RWPE2 (cell line): ENCODE measurements around the gene TMPRSS2.

Experiments used
- ATAC-seq: fragments of 200-7000 bp; cut with Tn5 transposase; 3 replicates; pipeline ENCODE4 v1.9.1; 2021; ENCODE audit warnings: low read depth
- DNase-seq: peaks from one replicate; pipeline ENCODE4 v3.0.0-alpha.2; 2020; ENCODE audit warnings: low spot score
- H3K27ac ChIP-seq: fragments of 450-650 bp; 2 replicates; pipeline ENCODE4 v1.5.1; 2017; ENCODE audit warnings: mild to moderate bottlenecking; ENCODE audit not compliant: poor library complexity, severe bottlenecking
- H3K27me3 ChIP-seq: fragments of 250-450 bp; sonication (Bioruptor Pico); 2 replicates; pipeline ENCODE4 v1.5.1; 2021; ENCODE audit warnings: mild to moderate bottlenecking, moderate library complexity; ENCODE audit not compliant: insufficient read depth, poor library complexity, severe bottlenecking
- H3K36me3 ChIP-seq: fragments of 250-450 bp; sonication (Bioruptor Pico); 2 replicates; pipeline ENCODE4 v1.5.1; 2020; ENCODE audit warnings: low read depth, mild to moderate bottlenecking, moderate library complexity
- H3K4me1 ChIP-seq: fragments of 250-450 bp; sonication (Bioruptor Pico); 2 replicates; pipeline ENCODE4 v1.5.1; 2021; ENCODE audit warnings: mild to moderate bottlenecking, moderate library complexity; ENCODE audit not compliant: insufficient read depth, poor library complexity, severe bottlenecking
- H3K4me3 ChIP-seq: fragments of 250-450 bp; sonication (Bioruptor Pico); 2 replicates; pipeline ENCODE4 v1.5.1; 2021; ENCODE audit warnings: mild to moderate bottlenecking, moderate library complexity; ENCODE audit not compliant: severe bottlenecking
- H3K9me3 ChIP-seq: fragments of 250-450 bp; sonication (Bioruptor Pico); 2 replicates; pipeline ENCODE4 v1.5.1; 2021; ENCODE audit warnings: mild to moderate bottlenecking, moderate library complexity; ENCODE audit not compliant: severe bottlenecking
- TF ChIP-seq, protein P1 (sequence below): fragments of 450-650 bp; IDR thresholded peaks from one replicate; pipeline ENCODE4 v1.5.1; 2017; ENCODE audit warnings: mild to moderate bottlenecking, moderate library complexity; ENCODE audit not compliant: poor library complexity, severe bottlenecking

Gene TMPRSS2

DNA sequence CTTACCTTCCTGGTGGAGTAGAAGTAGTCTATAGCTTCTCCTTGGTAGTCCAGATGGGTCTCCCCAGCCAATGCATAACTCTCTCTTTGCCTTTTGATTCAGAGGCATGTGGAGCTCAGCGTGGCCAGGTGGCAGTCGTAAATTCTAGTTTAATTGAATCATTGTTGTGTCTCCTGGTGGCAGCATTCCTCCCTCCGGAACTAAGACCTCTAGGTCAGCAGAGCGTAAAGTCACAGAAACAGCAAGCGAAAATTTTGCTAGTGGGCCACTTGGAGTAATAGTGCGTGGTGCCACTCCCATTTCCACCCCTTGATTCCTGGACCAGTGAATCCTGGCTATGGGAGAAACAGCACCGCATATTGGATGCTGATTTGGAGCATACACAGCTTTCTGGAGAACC lies 3.9 kb upstream of the TMPRSS2 start:
- H3K27me3 ChIP-seq, result peaks cover 18% of the 10 kb centered on the region
- TF ChIP-seq, protein P1, sequence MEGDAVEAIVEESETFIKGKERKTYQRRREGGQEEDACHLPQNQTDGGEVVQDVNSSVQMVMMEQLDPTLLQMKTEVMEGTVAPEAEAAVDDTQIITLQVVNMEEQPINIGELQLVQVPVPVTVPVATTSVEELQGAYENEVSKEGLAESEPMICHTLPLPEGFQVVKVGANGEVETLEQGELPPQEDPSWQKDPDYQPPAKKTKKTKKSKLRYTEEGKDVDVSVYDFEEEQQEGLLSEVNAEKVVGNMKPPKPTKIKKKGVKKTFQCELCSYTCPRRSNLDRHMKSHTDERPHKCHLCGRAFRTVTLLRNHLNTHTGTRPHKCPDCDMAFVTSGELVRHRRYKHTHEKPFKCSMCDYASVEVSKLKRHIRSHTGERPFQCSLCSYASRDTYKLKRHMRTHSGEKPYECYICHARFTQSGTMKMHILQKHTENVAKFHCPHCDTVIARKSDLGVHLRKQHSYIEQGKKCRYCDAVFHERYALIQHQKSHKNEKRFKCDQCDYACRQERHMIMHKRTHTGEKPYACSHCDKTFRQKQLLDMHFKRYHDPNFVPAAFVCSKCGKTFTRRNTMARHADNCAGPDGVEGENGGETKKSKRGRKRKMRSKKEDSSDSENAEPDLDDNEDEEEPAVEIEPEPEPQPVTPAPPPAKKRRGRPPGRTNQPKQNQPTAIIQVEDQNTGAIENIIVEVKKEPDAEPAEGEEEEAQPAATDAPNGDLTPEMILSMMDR, result no peak
- no peak overlapping the region for H3K27ac ChIP-seq
- no peaks in the 10 kb centered on the region for H3K36me3 ChIP-seq
- ATAC-seq (no peak), DNase-seq (no peak)
- no peaks in the 10 kb centered on the region for H3K9me3 ChIP-seq
- H3K4me3 ChIP-seq, result no peak overlapping the region
- H3K4me1 ChIP-seq, result no peaks in the 10 kb centered on the region

DNA sequence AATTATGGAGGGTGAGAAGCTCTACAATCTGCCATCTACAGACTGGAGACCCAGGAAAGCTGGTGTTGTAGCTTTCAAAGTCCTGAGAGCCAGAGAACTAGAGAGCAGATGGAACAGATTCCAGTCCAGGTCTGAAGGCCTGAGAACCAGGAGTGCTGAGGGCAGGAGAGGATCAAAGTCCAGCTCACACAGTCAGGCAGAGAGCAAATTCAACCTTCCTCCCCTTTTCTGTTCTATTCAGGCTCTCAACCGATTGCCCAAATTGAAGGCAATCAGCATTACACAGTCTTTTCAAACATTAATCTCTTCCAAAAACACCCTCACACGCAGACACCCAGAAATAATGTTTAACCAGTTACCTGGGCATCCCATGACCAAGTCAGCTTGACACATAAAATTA lies 2.5 kb upstream of the TMPRSS2 start:
- DNase-seq (no peak), ATAC-seq (no peak)
- Histone ChIP-seq H3K4me3 (no peak overlapping the region), H3K9me3 (no peaks in the 10 kb centered on the region), H3K4me1 (no peaks in the 10 kb centered on the region), H3K27ac (no peak overlapping the region), H3K27me3 (peaks cover 31% of the 10 kb centered on the region), H3K36me3 (no peaks in the 10 kb centered on the region)
- TF ChIP-seq, protein P1, result no peak

DNA sequence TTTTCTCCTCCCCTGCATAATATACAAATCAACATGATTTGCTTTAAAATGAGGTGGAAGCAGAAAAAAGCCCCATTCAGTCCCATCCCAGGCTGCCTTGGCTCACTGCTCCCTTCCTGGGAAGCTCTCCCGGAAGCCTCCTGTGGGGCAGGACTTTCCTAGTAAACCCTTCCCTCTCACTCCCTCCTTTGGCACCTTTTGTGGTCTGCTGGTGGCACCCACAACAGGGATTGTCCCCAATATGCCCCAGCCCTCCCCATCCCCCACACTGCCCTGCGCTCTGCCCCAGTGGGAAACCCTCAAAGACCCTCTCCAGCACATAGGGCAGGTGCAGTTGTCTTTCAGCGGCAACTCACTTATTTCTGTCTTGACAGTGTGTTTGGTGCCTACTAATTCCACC lies 1.8 kb upstream of the TMPRSS2 start:
- H3K4me1 ChIP-seq, result no peaks in the 10 kb centered on the region
- H3K27ac ChIP-seq, result no peak overlapping the region
- no peaks in the 10 kb centered on the region for H3K9me3 ChIP-seq
- no peak for ATAC-seq
- H3K4me3 ChIP-seq, result no peak overlapping the region
- TF ChIP-seq, protein P1, result no peak
- H3K36me3 ChIP-seq, result no peaks in the 10 kb centered on the region
- peaks cover 32% of the 10 kb centered on the region for H3K27me3 ChIP-seq
- no peak for DNase-seq

DNA sequence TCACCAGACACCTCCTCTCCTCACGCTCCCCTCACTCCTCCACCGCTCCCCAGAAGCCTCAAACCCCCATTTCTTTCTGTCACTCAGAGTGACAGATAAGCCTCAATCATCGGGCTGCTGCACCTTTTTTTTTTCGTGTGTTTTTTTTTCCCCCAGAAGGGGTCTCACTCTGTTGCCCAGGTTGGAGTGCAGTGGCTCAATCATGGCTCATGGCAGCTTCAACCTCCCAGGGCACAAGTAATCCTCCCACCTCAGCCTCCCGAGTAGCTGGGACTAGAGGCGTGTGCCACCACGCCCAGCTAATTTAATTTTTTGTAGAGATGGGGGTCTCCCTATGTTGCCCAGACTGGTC lies 1.2 kb upstream of the TMPRSS2 start:
- Histone ChIP-seq H3K27ac (no peak overlapping the region), H3K27me3 (peaks cover 32% of the 10 kb centered on the region), H3K36me3 (no peaks in the 10 kb centered on the region), H3K4me3 (no peak overlapping the region), H3K4me1 (no peaks in the 10 kb centered on the region), H3K9me3 (no peaks in the 10 kb centered on the region)
- ATAC-seq, result no peak
- TF ChIP-seq, protein P1, result no peak
- DNase-seq, result no peak

DNA sequence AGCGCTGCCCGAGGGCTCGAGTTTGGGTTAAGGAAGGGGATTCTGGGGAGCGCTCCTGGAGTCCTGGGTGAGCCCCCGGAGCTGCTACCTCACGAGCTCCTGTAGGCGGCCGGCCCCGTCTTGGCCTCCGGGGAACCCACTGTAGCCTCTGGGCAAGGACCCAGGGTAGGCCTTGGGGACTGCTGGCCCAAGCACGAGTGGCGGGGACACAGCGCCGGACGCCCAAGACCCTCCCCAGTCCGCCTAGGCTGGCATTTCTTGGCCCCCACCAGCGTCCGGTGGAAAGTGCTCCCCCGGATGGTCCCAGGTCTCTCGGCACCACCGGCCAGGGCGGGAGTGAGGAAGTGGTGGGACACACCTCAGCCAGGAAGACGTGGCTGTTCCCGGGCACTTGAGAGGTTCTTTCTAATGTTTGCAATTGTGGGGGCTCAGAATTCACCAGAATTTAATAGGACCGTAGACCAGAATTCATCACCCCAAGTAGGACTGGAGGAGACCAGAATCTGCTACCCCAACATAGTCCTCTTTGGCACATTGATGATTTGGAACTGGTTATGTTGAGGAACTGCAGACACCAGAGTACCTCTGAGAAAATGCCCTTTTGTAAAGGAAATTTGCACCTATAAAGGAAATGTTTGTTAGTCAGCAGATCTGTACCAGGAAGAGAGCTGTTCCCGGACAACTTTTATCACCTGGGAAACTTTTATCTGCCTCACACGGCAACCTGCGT lies 622 bp upstream of the TMPRSS2 start:
- Histone ChIP-seq H3K27ac (no peak overlapping the region), H3K4me3 (no peak overlapping the region), H3K27me3 (peaks cover 32% of the 10 kb centered on the region), H3K36me3 (no peaks in the 10 kb centered on the region), H3K9me3 (no peaks in the 10 kb centered on the region), H3K4me1 (no peaks in the 10 kb centered on the region)
- DNase-seq, result no peak
- TF ChIP-seq, protein P1, result no peak
- ATAC-seq, result no peak
